PFSK-1 (cell line): ENCODE measurements around the gene FKBP15.

Source experiments
- FOXP2 ChIP-seq: optimal IDR thresholded peaks from 2 replicates; pipeline ENCODE3; 2011; ENCODE audit warnings: borderline replicate concordance, control low read depth, inconsistent platforms; ENCODE audit not compliant: insufficient read depth; ENCODE audit errors: extremely low read length, extremely low read depth
- POLR2AphosphoS5 ChIP-seq: IDR thresholded peaks from 2 replicates; pipeline ENCODE4 v1.6.1; 2012; ENCODE audit warnings: low read depth, mild to moderate bottlenecking, control low read depth, low read length, moderate library complexity
- REST ChIP-seq, 2 experiments: IDR thresholded peaks; 2 replicates each; pipeline versions ENCODE4 v1.6.1 to v1.8.0; 2011 to 2012; ENCODE audit warnings: low read depth in 2 of 2, low read length in 2 of 2, control low read depth in 1 of 2, inconsistent platforms in 1 of 2, mild to moderate bottlenecking in 1 of 2, moderate library complexity in 1 of 2; ENCODE audit not compliant: insufficient read depth in 1 of 2
- SIN3A ChIP-seq: IDR thresholded peaks from 2 replicates; pipeline ENCODE4 v1.6.1; 2012; ENCODE audit warnings: mild to moderate bottlenecking, low read length, moderate library complexity, borderline replicate concordance; ENCODE audit not compliant: insufficient read depth
- TAF1 ChIP-seq: IDR thresholded peaks from 2 replicates; pipeline ENCODE4 v1.6.1; 2012; ENCODE audit warnings: low read length, control low read depth, borderline replicate concordance; ENCODE audit not compliant: insufficient read depth

Gene FKBP15

DNA sequence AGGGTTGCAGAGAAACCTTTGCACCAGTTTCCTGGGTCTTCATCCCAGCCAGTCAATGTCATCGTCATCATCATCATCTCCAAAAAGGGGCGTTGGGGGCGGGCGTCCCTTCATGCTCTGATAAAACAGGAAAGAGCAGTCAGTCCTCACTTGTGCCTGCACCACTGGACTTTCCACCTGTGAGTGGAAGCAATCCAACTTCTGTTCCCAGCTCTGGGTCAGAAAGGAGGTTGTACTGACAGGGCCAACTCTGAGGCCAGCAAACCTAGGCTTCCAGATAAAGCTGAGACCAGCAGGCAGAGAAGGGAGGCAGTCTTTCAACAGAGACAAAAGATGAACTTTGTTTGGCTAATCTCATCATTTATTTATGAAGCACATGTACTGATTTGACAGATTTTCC lies 55.0 kb downstream of the FKBP15 start:
- no peak for TF ChIP-seq FOXP2
- TF ChIP-seq POLR2AphosphoS5 = no peak
- no peak for TF ChIP-seq SIN3A
- no peak for TF ChIP-seq REST (IDR thresholded peaks at IDR 0.05; ENCODE audit: insufficient read depth in 1 of 2, low read depth in 2 of 2, low read length in 2 of 2)
- no peak for TF ChIP-seq TAF1

- no peak for TF ChIP-seq TAF1
- no peak for TF ChIP-seq REST (IDR thresholded peaks at IDR 0.05; ENCODE audit: insufficient read depth in 1 of 2, low read depth in 2 of 2, low read length in 2 of 2)
- no peak for TF ChIP-seq POLR2AphosphoS5
- no peak for TF ChIP-seq FOXP2
- no peak for TF ChIP-seq SIN3A
These were observed 56.4 kb downstream of the FKBP15 start for GRCh38 chr9:113164536-113165300.

DNA sequence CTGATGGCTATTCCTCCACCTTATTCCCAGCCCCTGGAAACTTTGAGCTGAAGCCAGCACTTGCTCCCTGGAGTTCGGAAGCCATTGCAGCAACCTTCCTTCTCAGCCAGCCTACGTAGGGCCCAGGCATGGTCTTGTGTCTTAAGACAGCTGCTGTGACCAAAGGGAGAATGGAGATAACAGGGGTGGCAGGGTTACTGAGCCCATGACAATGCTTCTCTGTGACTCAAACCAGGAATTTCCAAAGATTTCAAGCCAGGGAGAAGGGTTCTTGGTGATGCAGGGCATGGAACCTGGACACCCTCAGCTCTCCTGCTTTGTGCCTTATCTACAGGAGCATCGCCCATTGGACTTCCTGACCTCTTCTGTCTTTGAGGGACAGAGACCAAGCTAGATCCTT lies 58.1 kb downstream of the FKBP15 start:
- no peak for TF ChIP-seq SIN3A
- TF ChIP-seq POLR2AphosphoS5 = no peak
- TF ChIP-seq TAF1 = no peak
- TF ChIP-seq REST (IDR thresholded peaks at IDR 0.05; ENCODE audit: insufficient read depth in 1 of 2, low read depth in 2 of 2, low read length in 2 of 2) = no peak
- TF ChIP-seq FOXP2 = no peak

DNA sequence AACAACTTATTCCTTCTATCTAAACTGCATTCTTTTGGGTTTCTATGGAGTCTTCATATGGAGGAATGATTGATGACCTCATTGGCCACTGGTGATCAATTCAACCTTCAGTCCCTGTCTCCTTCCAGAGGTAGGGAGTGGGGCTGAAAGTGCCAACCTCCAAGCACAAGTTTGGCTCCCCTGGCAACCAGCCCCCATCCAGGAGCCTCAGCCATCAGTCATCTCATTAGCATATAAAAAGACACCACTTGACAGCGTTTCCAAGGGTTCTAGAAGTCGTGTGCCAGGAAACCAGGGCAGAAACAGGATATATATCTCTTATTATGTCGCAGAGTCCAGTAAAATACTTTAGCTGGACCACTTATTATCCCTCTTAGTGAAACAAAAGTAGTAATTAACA lies 60.5 kb downstream of the FKBP15 start:
- TF ChIP-seq TAF1 = no peak
- TF ChIP-seq FOXP2 = no peak
- no peak for TF ChIP-seq REST (IDR thresholded peaks at IDR 0.05; ENCODE audit: insufficient read depth in 1 of 2, low read depth in 2 of 2, low read length in 2 of 2)
- no peak for TF ChIP-seq POLR2AphosphoS5
- no peak for TF ChIP-seq SIN3A
